T-cell (primary cell): ENCODE results near the gene SURF1. TPM values are rescaled to one million over a fixed set of nuclear protein-coding genes. Genes with fewer than 3 reads are reported as not detected.

Source experiments
- ATAC-seq, 4 experiments: fragments of 200-7000 bp in 3 of 4; fragments of 150-1000 bp in 1 of 4; cut with Tn5 transposase; replicated peaks in 1 of 4; 1 replicate in 3 of 4; 2 replicates in 1 of 4; pipeline ENCODE4 v1.10.0; 2021; ENCODE audit warnings: moderate library complexity in 3 of 4, mild to moderate bottlenecking in 2 of 4, moderate number of reproducible peaks in 1 of 4
- CTCF ChIA-PET, 2 donors: fragments of 300-600 bp; sonication (Branson Sonifier 250); formaldehyde crosslinking; loops; one replicate each; lab custom pipeline; 2022; ENCODE audit warnings: antibody characterized with exemption in 2 of 2; lab: Charles Lee
- POLR2A ChIA-PET, 2 donors: fragments of 300-600 bp; sonication (Branson Sonifier 250); formaldehyde crosslinking; loops; one replicate each; lab custom pipeline; 2022; ENCODE audit warnings: antibody characterized with exemption in 2 of 2; lab: Charles Lee
- DNase-seq, 35 experiments: peaks; one replicate each; pipeline versions ENCODE4 v3.0.0 to v3.0.0-alpha.2; 2013 to 2023
- H3K27ac ChIP-seq: one replicate; pipeline ENCODE4 v1.5.1; 2013; ENCODE audit warnings: low read length
- H3K27me3 ChIP-seq, 2 experiments: replicated peaks in 1 of 2; 1 replicate in 1 of 2; 2 replicates in 1 of 2; pipeline versions ENCODE4 v1.6.1 to v1.7.0; 2013; ENCODE audit warnings: low read length in 1 of 2, mixed read lengths in 1 of 2; ENCODE audit not compliant: control insufficient read depth in 2 of 2, insufficient read depth in 2 of 2; ENCODE audit errors: extremely low read depth in 1 of 2
- H3K36me3 ChIP-seq, 2 donors: 1 replicate in 1 of 2; 2 replicates in 1 of 2; pipeline versions ENCODE4 v1.6.1 to v1.7.0; 2013; ENCODE audit warnings: low read length in 1 of 2; ENCODE audit not compliant: control insufficient read depth in 2 of 2, insufficient read depth in 1 of 2; ENCODE audit errors: extremely low read depth in 1 of 2
- H3K4me1 ChIP-seq, 2 experiments: 1 replicate in 1 of 2; 2 replicates in 1 of 2; pipeline versions ENCODE4 v1.6.1 to v1.7.0; 2013; ENCODE audit warnings: low read length in 2 of 2, mixed read lengths in 1 of 2; ENCODE audit not compliant: insufficient read depth in 2 of 2, control insufficient read depth in 1 of 2; ENCODE audit errors: extremely low read depth in 1 of 2
- H3K4me3 ChIP-seq, 2 donors: 1 replicate in 1 of 2; 2 replicates in 1 of 2; pipeline versions ENCODE4 v1.5.1 to v1.7.0; 2013; ENCODE audit warnings: mild to moderate bottlenecking in 2 of 2, low read length in 1 of 2, moderate library complexity in 1 of 2; ENCODE audit not compliant: control insufficient read depth in 1 of 2; ENCODE audit errors: extremely low read depth in 1 of 2
- H3K9me3 ChIP-seq: 2 replicates; pipeline ENCODE4 v1.7.0; 2013
- H3K27ac Mint-ChIP-seq, 2 donors: one replicate each; pipeline ENCODE4 v1.8.0; 2020 to 2021; ENCODE audit warnings: mild to moderate bottlenecking in 2 of 2, mixed read lengths in 2 of 2
- H3K27me3 Mint-ChIP-seq, 2 donors: one replicate each; pipeline ENCODE4 v1.8.0; 2021 to 2022; ENCODE audit warnings: mixed read lengths in 2 of 2
- H3K36me3 Mint-ChIP-seq: one replicate; pipeline ENCODE4 v1.8.0; 2021; ENCODE audit warnings: mixed read lengths
- H3K4me1 Mint-ChIP-seq, 3 donors: one replicate each; pipeline ENCODE4 v1.8.0; 2020 to 2022; ENCODE audit warnings: mixed read lengths in 3 of 3, mild to moderate bottlenecking in 1 of 3
- H3K4me3 Mint-ChIP-seq, 3 donors: one replicate each; pipeline ENCODE4 v1.8.0; 2020 to 2022; ENCODE audit warnings: mild to moderate bottlenecking in 3 of 3, mixed read lengths in 3 of 3, moderate library complexity in 3 of 3
- H3K9me3 Mint-ChIP-seq, 3 donors: one replicate each; pipeline ENCODE4 v1.8.0; 2020 to 2022; ENCODE audit warnings: mixed read lengths in 3 of 3
- WGBS: methylation state at CpG from one replicate; pipeline ENCODE4 v1.1.5; 2013; ENCODE audit warnings: missing lambda C conversion rate; ENCODE audit not compliant: insufficient coverage; 5-methylcytosine and 5-hydroxymethylcytosine counted together
- total RNA-seq, 35 experiments: library from RNA in 6 of 35; stranded (reverse) in 6 of 35; fragments of 120-200 nt in 1 of 35; gene quantifications; one replicate each; pipeline versions ENCODE4 v1.2.1 to v1.2.4 and lab custom pipeline; 2013 to 2026

Gene SURF1
- total RNA-seq, 5 donors from 2014 or later (not counting 1 experiment from before 2014, with no cell fraction given): 33.0 to 58.7 (median 58.3) TPM

- peaks cover under 1 to 41% of the 10 kb centered on the region in 2 experiments for H3K4me1 ChIP-seq
- Mint-ChIP-seq H3K27me3 (no peaks in the 10 kb centered on the region), H3K27ac (no peak overlapping the region), H3K4me1 (peaks cover 26 to 57% (median 40%) of the 10 kb centered on the region in 3 donors), H3K9me3 (no peaks in the 10 kb centered on the region), H3K36me3 (peaks cover 31% of the 10 kb centered on the region), H3K4me3 (no peak overlapping the region)
- WGBS: 89% methylated on average over 11 of the region's 15 CpGs
- H3K27ac ChIP-seq: no peak overlapping the region
- POLR2A ChIA-PET: no interaction called here
- no peaks in the 10 kb centered on the region for H3K9me3 ChIP-seq
- no peak overlapping the region for H3K4me3 ChIP-seq
- DNase-seq (peak in 1 of 35 experiments; percentile 36), ATAC-seq (no peak)
- CTCF ChIA-PET: interaction anchor here in 1 of 2 donors (1.0 to 1.2 kb wide), 2 partner anchors 30 to 311 kb away, joined by 3 read pairs; partner anchors contain the start of gene GTF3C5
- H3K27me3 ChIP-seq: no peaks in the 10 kb centered on the region
- H3K36me3 ChIP-seq: peaks cover 10 to 66% of the 10 kb centered on the region in 2 donors
These were observed 14.8 kb downstream of the SURF1 start for GRCh38 chr9:133341369-133342068.

GRCh38 chr9:133340916-133341315, 15.4 kb downstream of the SURF1 start:
- Mint-ChIP-seq H3K4me3 (peak overlapping the region in 1 of 3 donors; percentile 9), H3K4me1 (peaks cover 25 to 57% (median 40%) of the 10 kb centered on the region in 3 donors), H3K9me3 (no peaks in the 10 kb centered on the region), H3K27me3 (no peaks in the 10 kb centered on the region), H3K36me3 (peaks cover 33% of the 10 kb centered on the region), H3K27ac (peak overlapping the region; percentile 62 to 82)
- Histone ChIP-seq H3K4me1 (peaks cover 2 to 39% of the 10 kb centered on the region in 2 experiments), H3K9me3 (no peaks in the 10 kb centered on the region), H3K27me3 (no peaks in the 10 kb centered on the region), H3K27ac (peak overlapping the region; percentile 7), H3K4me3 (no peak overlapping the region), H3K36me3 (peaks cover 10 to 61% of the 10 kb centered on the region in 2 donors)
- 92% methylated on average over 10 of the region's 13 CpGs for WGBS
- ChIA-PET CTCF (no interaction called here), POLR2A (interaction anchor here in 1 of 2 donors (0.5 kb wide), 1 partner anchor 192 kb away, joined by 4 read pairs; no protein-coding TSS in a partner anchor)
- DNase-seq (no peak), ATAC-seq (no peak)

GRCh38 chr9:133340256-133340655, 16.0 kb downstream of the SURF1 start:
- Mint-ChIP-seq H3K9me3 (no peaks in the 10 kb centered on the region), H3K4me1 (peaks cover 28 to 58% (median 40%) of the 10 kb centered on the region in 3 donors), H3K27ac (peak overlapping the region; percentile 62 to 82), H3K36me3 (peaks cover 34% of the 10 kb centered on the region), H3K27me3 (no peaks in the 10 kb centered on the region), H3K4me3 (peak overlapping the region in 1 of 3 donors; percentile 9)
- no peak overlapping the region for H3K27ac ChIP-seq
- no peak for DNase-seq
- H3K27me3 ChIP-seq: no peaks in the 10 kb centered on the region
- ChIA-PET POLR2A (no interaction called here), CTCF (interaction anchor here in 1 of 2 donors (0.6 kb wide), 1 partner anchor 1881 kb away, joined by 4 read pairs; no protein-coding TSS in a partner anchor)
- H3K4me1 ChIP-seq: peaks cover 3 to 41% of the 10 kb centered on the region in 2 experiments
- ATAC-seq: no peak
- no peak overlapping the region for H3K4me3 ChIP-seq
- H3K9me3 ChIP-seq: no peaks in the 10 kb centered on the region
- peaks cover 10 to 55% of the 10 kb centered on the region in 2 donors for H3K36me3 ChIP-seq
- 0% methylated on average over 1 of the region's 3 CpGs for WGBS

- H3K9me3 ChIP-seq: no peaks in the 10 kb centered on the region
- POLR2A ChIA-PET: no interaction called here
- no peak overlapping the region for H3K4me3 ChIP-seq
- H3K4me1 ChIP-seq: peaks cover 9 to 47% of the 10 kb centered on the region in 2 experiments
- DNase-seq: no peak
- peak overlapping the region; percentile 59 to 82 for H3K27ac Mint-ChIP-seq
- no peaks in the 10 kb centered on the region for H3K27me3 Mint-ChIP-seq
- ATAC-seq: no peak
- CTCF ChIA-PET: interaction anchor here in 1 of 2 donors (0.6 kb wide), 1 partner anchor 1880 kb away, joined by 4 read pairs; no protein-coding TSS in a partner anchor
- H3K4me3 Mint-ChIP-seq: no peak overlapping the region
- no peaks in the 10 kb centered on the region for H3K27me3 ChIP-seq
- no peaks in the 10 kb centered on the region for H3K9me3 Mint-ChIP-seq
- H3K27ac ChIP-seq: no peak overlapping the region
- peaks cover 34 to 63% (median 45%) of the 10 kb centered on the region in 3 donors for H3K4me1 Mint-ChIP-seq
- peaks cover 11 to 49% of the 10 kb centered on the region in 2 donors for H3K36me3 ChIP-seq
- H3K36me3 Mint-ChIP-seq: peaks cover 32% of the 10 kb centered on the region
- 98% methylated on average over 5 of the region's 5 CpGs for WGBS
These were observed 16.6 kb downstream of the SURF1 start for GRCh38 chr9:133339641-133340040.

- peak; percentile 85 to 97 (median 92) for DNase-seq
- ChIA-PET CTCF (interaction anchor here in 1 of 2 donors (0.6 kb wide), 1 partner anchor 13 kb away, joined by 3 read pairs; no protein-coding TSS in a partner anchor), POLR2A (no interaction called here)
- no peaks in the 10 kb centered on the region for H3K27me3 Mint-ChIP-seq
- no peaks in the 10 kb centered on the region for H3K27me3 ChIP-seq
- peaks cover 38% of the 10 kb centered on the region for H3K36me3 Mint-ChIP-seq
- H3K9me3 ChIP-seq: no peaks in the 10 kb centered on the region
- H3K4me1 ChIP-seq: peaks cover 14 to 52% of the 10 kb centered on the region in 2 experiments
- H3K9me3 Mint-ChIP-seq: no peaks in the 10 kb centered on the region
- WGBS: 10% methylated on average over 55 of the region's 70 CpGs
- H3K27ac Mint-ChIP-seq: peak within 1 kb of the TSS; percentile 90 to 92
- H3K4me3 ChIP-seq: peak within 1 kb of the TSS; percentile 81 to 93
- H3K27ac ChIP-seq: peak within 1 kb of the TSS; percentile 70
- H3K36me3 ChIP-seq: peaks cover 26 to 51% of the 10 kb centered on the region in 2 donors
- peak; percentile 94 to 95 (median 94) for ATAC-seq
- peaks cover 45 to 67% (median 45%) of the 10 kb centered on the region in 3 donors for H3K4me1 Mint-ChIP-seq
- H3K4me3 Mint-ChIP-seq: peak within 1 kb of the TSS; percentile 89 to 95 (median 93)
These were observed 20.1 kb downstream of the SURF1 start, which contains the start of gene SURF6 for GRCh38 chr9:133335924-133336811. Gene SURF6 (minus strand): TSS chr9:133336188. CDS start chr9:133336132, 56 bp downstream.
